Activated CD4-positive, alpha-beta T cell treated with anti-CD3 and anti-CD28 coated beads, Interleukin-10, Interleukin-2, amounts not matched to agents 100 ng/mL and 50 ng/mL, durations not matched to agents 16 hours and 8 hours (primary cell): ENCODE results near the gene COMMD10.
"Not testable (repeated sequence)": the region's sequence is repeated elsewhere in the genome, so short reads cannot be mapped to it uniquely, and the experiment has no call there.

Source experiments
- DNase-seq: peaks from one replicate; pipeline ENCODE4 v3.0.0-alpha.2; 2020

The COMMD10 gene

DNA sequence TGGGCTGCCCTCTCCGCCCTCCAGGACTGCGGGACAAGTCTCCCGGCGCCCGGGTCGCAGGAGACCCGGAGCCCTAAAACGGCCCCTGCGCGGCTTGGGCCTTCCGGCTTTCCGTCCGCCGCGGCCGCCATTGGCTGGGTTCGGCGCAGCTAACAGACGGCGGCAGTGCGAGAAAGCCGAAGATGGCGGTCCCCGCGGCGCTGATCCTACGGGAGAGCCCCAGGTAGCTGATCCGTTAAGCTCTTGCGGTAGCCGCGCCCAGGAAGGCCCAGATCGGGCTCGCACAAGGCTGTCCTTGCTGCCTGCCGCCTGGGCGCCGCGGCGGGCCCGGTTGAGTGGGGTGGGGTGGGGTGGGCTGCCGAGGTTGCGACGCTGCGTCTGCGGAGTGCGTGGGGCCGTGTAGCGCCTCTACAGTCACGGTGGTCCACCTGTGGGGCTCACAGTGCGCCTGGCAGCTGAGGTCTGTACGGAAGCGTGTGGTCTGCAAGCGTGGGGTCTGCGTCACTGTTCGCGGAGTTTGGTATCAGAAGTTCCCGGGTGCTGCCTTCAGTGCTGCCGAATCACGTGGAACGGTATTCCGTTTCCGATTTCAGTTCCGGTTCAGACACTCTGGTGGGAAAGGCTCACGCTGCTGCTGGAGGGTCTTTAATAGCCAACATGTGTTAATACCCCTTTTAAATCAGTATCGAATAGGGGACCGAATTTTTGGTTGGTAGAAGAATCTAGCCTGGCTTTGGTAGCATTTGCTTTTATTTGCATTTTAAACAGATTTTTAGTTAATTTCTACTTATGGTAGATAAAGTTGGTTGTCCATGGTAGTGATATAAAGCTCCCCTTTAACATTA lies at the start of gene COMMD10:
TSS of gene COMMD10 (plus strand) at position 155 of the 845 bp plus-strand sequence.
- peak; percentile 86 for DNase-seq

GRCh38 chr5:116035123-116035522 lies 49.7 kb upstream of the COMMD10 start:
- no peak for DNase-seq

DNA sequence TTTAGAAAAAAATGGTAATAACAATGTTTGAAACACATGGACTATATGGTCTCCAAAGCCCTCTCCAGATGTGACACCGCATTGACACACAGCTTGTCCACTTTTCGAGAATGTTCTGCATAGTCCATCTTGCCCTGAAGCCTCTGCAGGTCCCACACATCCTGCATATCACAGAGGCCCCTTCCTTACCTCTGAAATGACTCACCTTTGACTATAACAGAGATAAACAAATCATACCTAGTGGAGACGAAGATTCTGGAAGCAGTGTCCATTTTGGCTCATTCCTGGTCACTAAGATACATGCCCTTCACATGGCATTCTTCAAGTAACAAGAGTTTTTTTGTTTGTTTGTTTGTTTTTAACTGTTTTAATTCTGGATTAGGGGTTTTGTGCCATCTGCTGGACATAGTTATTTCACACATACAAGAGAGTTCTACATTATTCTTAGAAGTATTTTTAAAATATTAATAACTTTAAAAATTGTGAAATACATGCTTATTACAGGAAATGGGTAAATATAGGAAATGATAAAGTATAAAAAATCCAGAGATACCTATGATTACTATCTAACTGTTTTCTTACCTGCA lies 47.5 kb upstream of the COMMD10 start:
- DNase-seq: no peak

DNA sequence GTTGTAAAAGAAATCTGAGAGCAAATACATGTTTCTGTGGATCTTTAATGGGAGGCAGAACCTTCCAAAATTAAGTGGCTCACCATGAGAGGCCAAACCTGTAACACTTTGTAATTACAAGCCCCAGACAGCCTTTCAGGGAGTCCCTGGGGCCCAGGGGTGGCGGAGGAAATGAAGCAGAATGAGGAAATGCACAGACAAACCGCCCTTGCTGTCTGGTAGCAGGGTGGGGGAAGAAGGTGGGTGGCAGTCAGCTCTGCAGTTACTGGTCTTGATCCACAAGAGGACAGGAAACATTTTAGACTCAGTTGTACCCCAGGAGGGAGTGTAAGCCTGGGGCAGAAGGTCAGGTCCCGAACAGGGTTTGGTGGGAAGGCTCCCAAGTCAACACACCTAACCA lies 46.0 kb upstream of the COMMD10 start:
- no peak for DNase-seq

- no peak for DNase-seq
Measured at GRCh38 chr5:116042375-116042774, 42.5 kb upstream of the COMMD10 start.

- no peak for DNase-seq
Measured at GRCh38 chr5:116044073-116044472, 40.8 kb upstream of the COMMD10 start.

DNA sequence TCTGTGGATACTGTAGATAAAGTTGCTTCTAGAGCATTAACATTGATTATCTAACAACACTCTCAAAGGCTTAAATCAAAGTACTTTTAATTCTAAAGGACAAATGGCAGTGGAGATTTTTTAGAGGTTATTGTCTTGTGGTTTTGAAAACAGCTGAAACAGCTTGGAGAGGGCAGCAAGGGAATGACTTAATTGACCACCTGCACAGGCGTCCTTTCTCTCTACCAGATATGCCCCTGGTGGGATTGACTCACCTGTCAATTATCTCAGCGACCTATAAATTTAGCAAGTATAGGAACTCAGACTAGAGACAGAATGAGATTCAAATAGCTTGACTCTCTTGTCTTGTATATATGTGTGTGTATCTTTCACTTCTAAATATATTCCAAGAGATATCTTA lies 39.0 kb upstream of the COMMD10 start:
- DNase-seq: no peak

DNA sequence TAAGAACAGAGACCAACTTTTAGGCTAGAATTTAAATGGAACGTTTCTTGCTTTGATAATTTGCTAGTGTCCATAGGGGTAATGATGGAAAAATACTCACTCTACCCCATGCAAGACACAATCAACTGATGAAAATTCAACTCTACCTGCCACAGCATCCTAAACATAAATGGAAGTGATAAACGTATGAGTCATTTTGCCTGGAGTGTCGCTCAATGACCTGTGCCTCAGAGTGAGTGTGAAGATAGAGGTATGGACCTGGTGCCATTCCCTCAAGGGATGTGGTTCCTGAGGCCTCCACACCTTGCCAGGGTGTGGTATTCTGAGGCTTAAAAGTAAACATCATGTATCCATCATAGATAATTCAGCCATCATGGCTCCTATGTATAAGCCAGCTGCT lies 38.6 kb upstream of the COMMD10 start:
- no peak for DNase-seq

GRCh38 chr5:116046823-116047222 lies 38.0 kb upstream of the COMMD10 start:
- DNase-seq: no peak

GRCh38 chr5:116058346-116058936 lies 26.4 kb upstream of the COMMD10 start:
- no peak for DNase-seq

- no peak for DNase-seq
Measured at GRCh38 chr5:116062352-116062751, 22.5 kb upstream of the COMMD10 start.

DNA sequence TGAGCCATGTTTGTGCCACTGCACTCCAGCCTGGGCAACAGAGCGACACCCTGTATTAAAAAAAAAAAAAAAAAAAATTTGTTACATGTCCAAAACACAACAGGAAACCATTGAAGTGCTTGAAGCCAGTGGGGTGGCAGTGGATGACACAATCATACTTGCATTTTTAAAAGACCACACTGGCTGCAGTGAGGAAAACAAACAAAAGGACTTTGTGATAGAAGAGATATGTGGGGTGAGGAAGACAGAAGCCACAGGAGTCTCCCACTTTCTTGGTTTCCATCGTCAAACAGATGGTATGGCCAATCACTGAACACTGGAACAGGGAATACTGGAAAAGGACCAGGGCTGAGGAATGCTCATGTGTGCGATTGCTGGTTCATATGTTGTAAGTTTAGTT lies 20.9 kb upstream of the COMMD10 start:
- no peak for DNase-seq

DNA sequence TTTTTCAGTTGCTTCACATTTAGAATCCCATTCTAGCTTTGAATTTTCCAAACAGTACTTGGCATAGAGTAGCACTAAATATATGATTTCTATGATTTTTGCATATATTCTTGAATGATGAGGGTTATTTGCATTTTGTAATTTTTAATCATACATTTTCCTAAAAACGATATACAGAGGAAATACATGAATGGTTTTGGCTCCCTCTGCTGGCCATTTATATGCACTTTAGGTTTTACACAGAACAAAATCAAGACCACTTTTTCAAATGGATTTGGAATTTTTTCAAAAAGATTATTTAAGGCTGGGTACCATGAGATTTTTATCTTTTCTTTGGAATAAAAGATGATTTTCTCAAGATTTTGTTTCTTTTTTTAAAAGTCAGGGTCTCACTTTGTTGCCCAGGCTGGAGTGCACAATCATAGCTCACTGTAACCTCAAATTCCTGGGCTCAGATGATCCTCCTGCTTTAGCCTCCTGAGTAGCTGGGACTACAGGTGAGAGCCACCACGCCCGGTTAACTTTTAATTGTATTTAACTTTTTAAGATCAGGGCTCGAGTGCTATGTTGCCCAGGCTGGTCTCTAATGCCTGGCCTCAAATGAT lies 16.7 kb upstream of the COMMD10 start:
- peak; percentile 48 for DNase-seq

DNA sequence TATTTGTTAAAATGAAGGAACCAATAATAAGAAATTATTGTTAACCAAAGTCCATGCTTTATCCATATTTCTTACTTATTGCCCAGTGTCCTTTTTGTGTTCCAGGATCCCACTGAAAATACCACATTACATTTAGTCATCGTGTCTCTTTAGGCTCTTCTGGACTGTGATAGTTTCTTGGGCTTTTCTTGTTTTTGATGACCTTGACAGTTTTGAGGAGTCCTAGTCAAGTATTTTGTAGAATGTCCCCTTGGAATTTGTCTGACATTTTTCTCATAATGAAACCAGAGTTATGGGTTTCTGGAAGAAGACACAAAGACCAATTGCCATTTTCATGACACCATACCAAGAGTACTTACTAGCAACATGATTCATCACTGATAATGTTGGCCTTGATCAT lies 13.6 kb upstream of the COMMD10 start:
- DNase-seq: no peak

DNA sequence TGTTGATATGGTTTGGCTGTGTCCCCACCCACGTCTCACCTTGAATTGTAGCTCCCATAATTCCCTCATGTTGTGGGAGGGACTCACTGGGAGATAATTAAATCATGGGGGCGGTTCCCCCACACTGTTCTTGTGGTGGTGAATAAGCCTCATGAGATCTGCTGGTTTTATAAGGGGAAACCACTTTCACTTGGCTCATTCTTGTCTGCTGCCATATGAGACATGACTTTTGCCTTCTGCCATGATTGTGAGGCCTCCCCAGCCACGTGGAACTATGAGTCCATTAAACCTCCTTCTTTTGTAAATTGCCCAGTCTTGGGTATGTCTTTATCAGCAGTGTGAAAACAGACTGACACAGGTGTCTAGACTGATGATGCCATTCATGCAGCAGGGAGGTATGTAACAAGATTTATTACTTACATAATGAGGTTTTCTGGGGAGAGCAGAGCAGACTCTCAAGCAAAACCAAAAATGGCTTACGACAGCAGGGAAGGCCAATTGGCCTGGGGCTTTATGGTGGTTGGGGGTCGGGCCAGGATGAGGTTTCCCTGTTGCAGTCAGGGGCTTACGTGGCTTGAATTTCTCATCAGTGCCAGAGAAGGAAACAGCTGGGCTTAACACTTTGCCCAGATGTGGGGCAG lies 9.5 kb upstream of the COMMD10 start:
- peak; percentile 10 for DNase-seq

- DNase-seq: peak; percentile 37
Measured at GRCh38 chr5:116076496-116076895, 8.3 kb upstream of the COMMD10 start.

DNA sequence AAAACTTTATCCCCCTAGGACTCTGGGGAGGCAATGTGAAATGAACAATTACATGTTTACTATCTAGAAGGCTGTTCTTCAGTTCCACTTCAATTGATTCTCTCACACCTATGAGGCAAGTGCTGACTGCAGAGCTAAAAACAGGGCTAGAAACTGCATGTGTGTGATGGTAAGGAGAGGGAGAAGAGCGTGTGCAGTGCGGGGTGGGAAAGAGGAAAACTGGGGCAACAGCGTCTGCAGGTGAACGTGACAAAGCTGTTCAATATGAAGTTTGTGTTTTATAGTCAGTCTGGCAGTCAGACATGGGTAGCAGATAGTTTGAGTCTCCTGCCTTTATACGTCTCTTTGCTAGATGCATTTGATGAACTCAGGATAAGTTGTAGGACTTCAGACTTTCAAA lies 6.6 kb upstream of the COMMD10 start:
- DNase-seq: no peak

GRCh38 chr5:116084287-116084691 lies 536 bp upstream of the COMMD10 start:
- peak; percentile 45 for DNase-seq

GRCh38 chr5:116086309-116086708 lies 1.5 kb downstream of the COMMD10 start:
- not testable (repeated sequence) for DNase-seq

DNA sequence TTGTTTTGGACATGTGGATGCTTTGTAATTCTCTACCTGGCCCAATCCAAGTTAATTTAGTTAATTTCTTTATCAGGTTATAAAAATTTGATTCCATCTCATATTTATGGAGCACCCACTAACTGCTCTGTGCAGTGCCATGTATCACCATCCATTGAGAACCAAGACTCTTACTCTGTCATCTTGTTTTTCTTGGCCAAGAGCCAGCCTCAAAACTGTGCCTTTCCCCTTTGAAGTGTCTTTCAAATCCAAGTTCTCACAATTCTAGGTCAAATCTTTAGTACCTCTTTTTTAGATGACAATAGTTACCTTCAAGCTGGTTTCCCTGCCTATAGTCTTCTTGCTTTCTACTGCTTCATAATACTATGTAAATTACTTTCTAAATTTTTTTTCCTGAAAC lies 3.2 kb downstream of the COMMD10 start:
- DNase-seq: no peak

DNA sequence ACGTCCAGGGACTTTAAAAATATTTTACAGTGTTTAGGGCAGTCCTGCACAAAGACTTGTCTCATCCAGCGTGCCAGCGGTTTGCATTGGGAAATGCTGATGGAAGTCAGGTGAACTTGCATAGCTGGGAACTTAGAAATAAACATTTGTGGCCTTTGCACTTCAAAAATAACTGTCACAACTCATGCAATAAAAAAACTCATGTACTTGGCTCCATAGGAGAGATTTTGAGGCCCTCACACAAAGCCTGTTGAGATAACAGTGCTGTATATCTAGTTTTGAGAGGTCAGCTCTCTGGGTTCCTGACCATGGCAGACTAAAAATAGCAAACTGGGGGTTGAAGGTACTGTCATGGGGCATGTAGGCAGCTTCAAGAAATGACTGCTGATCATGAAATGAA lies 5.5 kb downstream of the COMMD10 start:
- DNase-seq: no peak

DNA sequence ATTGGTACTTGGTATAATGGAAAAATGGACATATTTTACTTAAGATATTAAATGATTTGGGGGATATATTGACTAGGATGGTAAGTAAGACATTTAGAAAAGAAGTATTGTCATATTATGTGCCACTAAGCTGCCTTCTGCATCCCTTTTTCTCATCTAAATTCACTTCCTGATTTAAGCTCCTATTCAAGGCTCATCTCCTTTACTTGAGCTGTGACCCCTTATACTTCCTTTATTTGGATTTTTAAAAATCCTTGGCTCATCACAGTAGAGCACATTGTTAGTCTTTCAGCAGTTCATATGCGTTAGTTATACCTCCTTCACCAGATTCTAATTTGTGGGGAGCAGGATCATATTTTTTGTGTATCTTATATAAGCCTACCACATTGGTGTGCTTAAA lies 6.6 kb downstream of the COMMD10 start:
- DNase-seq: no peak

GRCh38 chr5:116097301-116097700 lies 12.5 kb downstream of the COMMD10 start:
- no peak for DNase-seq
